Esophagus squamous epithelium (tissue), 4 donors: ENCODE data around the gene RABGAP1L.

Source experiments
- CTCF ChIP-seq, 6 experiments: fragments of 450-650 bp in 4 of 6; fragments of 200-600 bp in 2 of 6; sonication (generic) in 2 of 6; IDR thresholded peaks; one replicate each; pipeline ENCODE4 v1.5.1; 2016 to 2019; ENCODE audit warnings: antibody characterized with exemption in 6 of 6, mild to moderate bottlenecking in 4 of 6, moderate library complexity in 4 of 6
- POLR2A ChIP-seq, 4 donors: fragments of 450-650 bp; IDR thresholded peaks; one replicate each; pipeline ENCODE4 v1.6.1; 2017; ENCODE audit warnings: antibody characterized with exemption in 4 of 4, mild to moderate bottlenecking in 4 of 4, moderate library complexity in 3 of 4

- TF ChIP-seq CTCF (IDR thresholded peaks at IDR 0.05) (no peak), POLR2A (IDR thresholded peaks at IDR 0.05) (no peak)
Measured at GRCh38 chr1:174445817-174446216, 286.5 kb downstream of the RABGAP1L start.
